Karpas-422 (cell line): ENCODE results near the gene CD200R1L. TPM values are rescaled to one million over a fixed set of nuclear protein-coding genes. Genes with fewer than 3 reads are reported as not detected.

ENCODE experiments used
- DNase-seq: peaks from one replicate; pipeline ENCODE4 v3.0.0-alpha.2; 2015
- H2AFZ ChIP-seq: fragments of 200-600 bp; sonication (generic); 2 replicates; pipeline ENCODE4 v1.6.1; 2014; ENCODE audit warnings: antibody characterized with exemption, low read length, mixed read lengths
- H3K27ac ChIP-seq: fragments of 200-600 bp; sonication (generic); 2 replicates; pipeline ENCODE4 v1.5.1; 2014; ENCODE audit warnings: mild to moderate bottlenecking, low read length, moderate library complexity
- H3K27me3 ChIP-seq: fragments of 200-600 bp; sonication (generic); 2 replicates; pipeline ENCODE4 v1.6.1; 2014; ENCODE audit warnings: low read length, mixed read lengths
- H3K36me3 ChIP-seq: fragments of 200-600 bp; sonication (generic); 2 replicates; pipeline ENCODE4 v1.6.1; 2014; ENCODE audit warnings: low read length, mixed read lengths; ENCODE audit not compliant: insufficient read depth
- H3K4me1 ChIP-seq: fragments of 200-600 bp; sonication (generic); 2 replicates; pipeline ENCODE4 v1.6.1; 2014; ENCODE audit warnings: mild to moderate bottlenecking, low read length, mixed read lengths
- H3K4me2 ChIP-seq: fragments of 200-600 bp; sonication (generic); 2 replicates; pipeline ENCODE4 v1.6.1; 2014; ENCODE audit warnings: low read length, low read depth, mild to moderate bottlenecking; ENCODE audit not compliant: poor library complexity, severe bottlenecking
- H3K4me3 ChIP-seq: fragments of 200-600 bp; sonication (generic); 2 replicates; pipeline ENCODE4 v1.5.1; 2014; ENCODE audit warnings: mild to moderate bottlenecking, antibody characterized with exemption, low read length, mixed read lengths
- H3K79me2 ChIP-seq: fragments of 200-600 bp; sonication (generic); 2 replicates; pipeline ENCODE4 v1.6.1; 2014; ENCODE audit warnings: mild to moderate bottlenecking, low read length, mixed read lengths
- H3K9ac ChIP-seq: fragments of 200-600 bp; sonication (generic); 2 replicates; pipeline ENCODE4 v1.6.0; 2014; ENCODE audit warnings: low read length
- H3K9me2 ChIP-seq: fragments of 200-600 bp; sonication (generic), shearing (Covaris generic); replicated peaks from 2 replicates; pipeline ENCODE4 v1.6.0; 2014; ENCODE audit warnings: mild to moderate bottlenecking, low read length, moderate library complexity; ENCODE audit not compliant: insufficient read depth
- H3K9me3 ChIP-seq: fragments of 300-700, 200-600 bp; sonication (generic); 2 replicates; pipeline ENCODE4 v1.6.1; 2014; ENCODE audit warnings: low read length, mixed read lengths
- H4K20me1 ChIP-seq: fragments of 200-600 bp; sonication (generic); 2 replicates; pipeline ENCODE4 v1.6.1; 2014; ENCODE audit warnings: mild to moderate bottlenecking, antibody characterized with exemption, low read length, low read depth; ENCODE audit not compliant: insufficient read depth
- total RNA-seq: library from RNA; depleted of rRNA; stranded (reverse); fragments of >200 nt; shearing (Covaris generic); gene quantifications from 2 replicates; pipeline ENCODE4 v1.2.3, GENCODE V29; 2014; ENCODE audit warnings: low replicate concordance

CD200R1L gene
- total RNA-seq, 1 experiment from 2014 or later: not detected

DNA sequence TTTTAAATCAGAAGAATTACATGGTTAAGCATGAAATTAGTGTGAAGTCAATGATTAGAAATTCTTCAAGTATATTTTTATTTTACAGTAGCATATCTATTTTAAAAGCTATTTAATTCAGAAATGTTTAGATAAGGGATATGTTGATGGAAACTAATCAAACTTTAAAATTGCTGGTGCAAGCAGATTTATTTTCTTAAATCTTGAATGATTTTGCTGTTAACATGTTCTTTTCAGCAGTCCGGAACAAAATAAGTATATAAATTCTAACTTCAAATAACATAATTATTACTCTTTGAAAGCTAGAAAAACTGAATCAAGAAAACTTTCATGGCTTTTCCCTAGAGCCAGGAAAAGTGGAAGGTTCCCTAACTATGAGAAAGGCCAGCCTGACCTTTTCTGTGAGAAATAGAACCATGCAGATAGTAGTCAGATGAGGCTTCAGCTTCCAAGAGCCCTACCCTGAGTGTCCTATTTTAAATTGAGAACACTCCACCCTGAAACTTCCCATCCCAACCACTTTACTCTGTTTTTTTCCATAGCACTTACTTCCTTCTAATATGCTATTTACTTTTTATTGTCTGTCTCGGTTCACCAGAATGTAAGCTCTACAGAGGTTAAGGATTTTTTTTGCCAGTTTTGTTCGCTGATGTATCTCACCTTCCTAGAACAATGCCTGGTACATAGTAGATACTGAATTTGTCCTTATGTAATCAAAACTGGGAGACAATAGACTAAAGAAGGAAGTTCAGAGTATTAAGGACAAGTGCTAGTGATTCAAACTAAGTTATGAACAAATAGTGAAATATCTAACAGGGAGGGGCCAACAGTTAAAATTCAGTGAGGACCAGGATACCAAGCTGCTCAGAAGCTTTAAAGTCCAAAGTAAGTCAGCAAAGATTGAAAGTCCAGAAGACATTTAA, 66.8 kb downstream of the CD200R1L start:
- no peak overlapping the region for H3K4me2 ChIP-seq

DNA sequence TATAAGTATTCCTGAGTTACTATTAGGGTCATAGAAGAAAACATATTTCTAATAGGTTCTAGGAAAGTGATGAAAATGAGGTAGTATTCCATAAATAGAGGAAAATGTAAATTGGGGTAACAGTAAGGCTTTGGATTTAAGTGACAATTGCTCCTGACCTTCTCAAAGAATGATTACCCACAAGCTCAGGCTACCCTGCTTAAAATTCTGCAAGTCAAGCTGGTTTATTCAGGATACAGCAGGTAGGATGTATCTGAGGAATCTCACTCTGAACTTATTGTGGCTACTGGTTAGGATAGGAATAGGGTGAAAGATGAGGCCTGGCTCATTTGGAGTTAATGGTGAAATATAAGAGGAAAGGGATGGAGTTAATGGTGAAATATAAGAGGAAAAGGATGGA, 67.7 kb downstream of the CD200R1L start:
- Histone ChIP-seq H3K79me2 (no peaks in the 10 kb centered on the region), H2AFZ (no peak overlapping the region), H3K27ac (no peak overlapping the region), H3K27me3 (no peaks in the 10 kb centered on the region), H3K4me3 (no peak overlapping the region), H3K4me1 (peaks cover 23% of the 10 kb centered on the region), H3K4me2 (no peak overlapping the region), H3K9ac (no peak overlapping the region), H3K9me2 (no peaks in the 10 kb centered on the region), H3K36me3 (no peaks in the 10 kb centered on the region), H3K9me3 (no peaks in the 10 kb centered on the region), H4K20me1 (no peaks in the 10 kb centered on the region)
- no peak for DNase-seq

More for the DNA sequence above, 66.8 kb downstream of the CD200R1L start:
- Histone ChIP-seq H3K4me3 (no peak overlapping the region), H3K27ac (no peak overlapping the region), H3K27me3 (no peaks in the 10 kb centered on the region), H2AFZ (no peak overlapping the region), H4K20me1 (no peaks in the 10 kb centered on the region), H3K4me1 (peaks cover 15% of the 10 kb centered on the region), H3K79me2 (no peaks in the 10 kb centered on the region), H3K9me2 (no peaks in the 10 kb centered on the region), H3K9ac (no peak overlapping the region), H3K36me3 (no peaks in the 10 kb centered on the region), H3K9me3 (no peaks in the 10 kb centered on the region)
- DNase-seq: no peak

DNA sequence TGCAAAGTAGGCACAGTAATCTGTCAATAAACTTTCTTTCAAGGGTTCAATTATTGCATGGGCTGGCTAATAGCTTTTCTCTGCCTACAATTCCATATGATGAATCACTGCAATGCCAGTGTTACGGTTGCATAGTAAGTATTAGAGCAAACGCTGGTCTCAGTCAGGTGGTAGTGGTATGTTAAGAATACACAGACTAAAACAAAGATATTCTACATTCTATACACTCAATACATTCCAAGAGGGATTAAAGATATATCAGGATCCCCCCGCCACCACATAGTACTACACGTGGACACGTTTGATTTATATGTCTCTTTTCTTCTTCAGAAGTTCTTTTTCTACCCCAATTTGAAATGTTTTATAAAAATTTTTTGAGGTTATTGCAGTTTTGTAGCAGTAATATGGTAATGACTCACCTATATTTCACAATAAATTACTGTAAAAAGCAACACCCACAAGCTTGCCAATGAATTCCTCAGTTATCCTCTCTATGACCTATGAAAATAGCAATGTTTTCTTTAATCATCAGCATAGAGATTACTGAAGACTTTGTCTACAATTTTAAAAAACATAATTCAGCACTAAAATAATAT, 68.2 kb downstream of the CD200R1L start:
- no peaks in the 10 kb centered on the region for H3K27me3 ChIP-seq
- H3K9me2 ChIP-seq: no peaks in the 10 kb centered on the region
- H3K27ac ChIP-seq: no peak overlapping the region
- no peak overlapping the region for H3K4me2 ChIP-seq
- H3K4me3 ChIP-seq: no peak overlapping the region
- no peaks in the 10 kb centered on the region for H4K20me1 ChIP-seq
- no peaks in the 10 kb centered on the region for H3K9me3 ChIP-seq
- H3K9ac ChIP-seq: no peak overlapping the region
- H3K4me1 ChIP-seq: peaks cover 26% of the 10 kb centered on the region
- no peaks in the 10 kb centered on the region for H3K36me3 ChIP-seq
- H3K79me2 ChIP-seq: no peaks in the 10 kb centered on the region
- H2AFZ ChIP-seq: no peak overlapping the region
- DNase-seq: no peak

DNA sequence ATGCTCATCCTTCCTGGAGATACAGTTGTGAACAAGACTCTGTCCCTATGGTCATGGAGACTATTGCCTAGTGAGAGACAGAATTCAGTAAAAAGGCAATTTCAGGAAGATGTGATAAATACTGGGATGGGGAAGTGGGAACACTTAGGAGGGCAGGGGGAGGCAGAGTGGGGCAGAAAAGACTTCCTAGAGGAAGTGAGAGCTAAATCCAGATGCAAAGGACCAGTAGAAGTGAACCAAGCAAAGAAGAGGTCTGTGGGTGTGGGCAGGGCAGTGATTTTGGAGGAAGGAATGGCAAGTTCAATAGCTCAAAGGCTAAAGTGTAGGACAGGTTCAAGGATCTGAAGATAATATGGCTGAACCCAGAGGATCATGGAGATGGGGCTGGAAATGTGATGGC, 68.9 kb downstream of the CD200R1L start:
- no peaks in the 10 kb centered on the region for H4K20me1 ChIP-seq
- peaks cover 26% of the 10 kb centered on the region for H3K4me1 ChIP-seq
- H3K27me3 ChIP-seq: no peaks in the 10 kb centered on the region
- no peaks in the 10 kb centered on the region for H3K36me3 ChIP-seq
- no peak overlapping the region for H2AFZ ChIP-seq
- H3K9me2 ChIP-seq: no peaks in the 10 kb centered on the region
- no peak overlapping the region for H3K4me2 ChIP-seq
- H3K9me3 ChIP-seq: no peaks in the 10 kb centered on the region
- H3K9ac ChIP-seq: no peak overlapping the region
- H3K4me3 ChIP-seq: no peak overlapping the region
- no peak overlapping the region for H3K27ac ChIP-seq
- no peak for DNase-seq
- no peaks in the 10 kb centered on the region for H3K79me2 ChIP-seq

DNA sequence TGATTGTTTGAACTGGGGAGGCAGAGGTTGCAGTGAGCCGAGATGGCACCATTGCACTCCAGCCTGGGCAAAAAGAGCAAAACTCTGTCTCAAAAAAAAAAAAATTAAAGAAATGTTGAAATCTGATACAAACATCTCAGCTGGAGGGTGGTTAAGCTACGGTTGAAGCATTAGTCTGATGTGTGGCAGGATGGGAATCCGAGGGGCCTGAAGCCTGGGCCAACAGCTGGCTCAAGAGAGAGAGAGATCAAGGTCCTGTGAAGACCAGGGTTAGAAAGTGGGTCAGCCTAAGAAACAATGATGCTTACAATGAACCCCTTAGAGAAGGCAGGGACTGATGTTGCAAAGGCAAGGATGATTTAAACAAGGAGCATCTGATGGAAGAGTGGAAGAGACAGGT, 69.8 kb downstream of the CD200R1L start:
- H3K9me2 ChIP-seq: no peaks in the 10 kb centered on the region
- peaks cover 26% of the 10 kb centered on the region for H3K4me1 ChIP-seq
- DNase-seq: no peak
- H3K27me3 ChIP-seq: no peaks in the 10 kb centered on the region
- H3K4me3 ChIP-seq: no peak overlapping the region
- H4K20me1 ChIP-seq: no peaks in the 10 kb centered on the region
- no peak overlapping the region for H2AFZ ChIP-seq
- no peaks in the 10 kb centered on the region for H3K36me3 ChIP-seq
- no peak overlapping the region for H3K27ac ChIP-seq
- no peaks in the 10 kb centered on the region for H3K9me3 ChIP-seq
- H3K9ac ChIP-seq: no peak overlapping the region
- no peak overlapping the region for H3K4me2 ChIP-seq
- H3K79me2 ChIP-seq: no peaks in the 10 kb centered on the region

DNA sequence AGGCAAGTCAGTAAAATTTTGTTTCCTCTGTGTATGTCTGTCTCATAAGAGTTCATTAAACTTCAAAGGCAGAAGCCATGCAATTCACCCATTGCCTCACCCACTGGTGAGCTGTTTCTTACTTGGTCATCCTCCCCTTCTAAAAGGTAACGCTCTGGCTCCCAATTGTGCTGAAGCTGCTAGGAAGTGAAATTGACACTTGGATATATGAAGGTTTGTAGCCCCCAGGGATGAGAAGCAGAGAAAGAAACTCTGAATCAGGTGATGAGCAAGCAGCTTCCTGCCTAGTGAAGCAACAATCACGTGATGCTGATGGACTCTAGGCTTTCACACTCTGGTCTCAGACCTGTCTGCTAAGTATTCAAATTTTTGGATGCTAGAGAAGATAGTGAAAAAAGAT, 70.7 kb downstream of the CD200R1L start:
- peaks cover 26% of the 10 kb centered on the region for H3K4me1 ChIP-seq
- H3K9me3 ChIP-seq: no peaks in the 10 kb centered on the region
- no peaks in the 10 kb centered on the region for H3K27me3 ChIP-seq
- no peaks in the 10 kb centered on the region for H4K20me1 ChIP-seq
- no peaks in the 10 kb centered on the region for H3K9me2 ChIP-seq
- DNase-seq: peak; percentile 52
- H2AFZ ChIP-seq: no peak overlapping the region
- no peaks in the 10 kb centered on the region for H3K36me3 ChIP-seq
- no peak overlapping the region for H3K4me2 ChIP-seq
- no peak overlapping the region for H3K9ac ChIP-seq
- no peaks in the 10 kb centered on the region for H3K79me2 ChIP-seq
- H3K27ac ChIP-seq: no peak overlapping the region
- H3K4me3 ChIP-seq: no peak overlapping the region

DNA sequence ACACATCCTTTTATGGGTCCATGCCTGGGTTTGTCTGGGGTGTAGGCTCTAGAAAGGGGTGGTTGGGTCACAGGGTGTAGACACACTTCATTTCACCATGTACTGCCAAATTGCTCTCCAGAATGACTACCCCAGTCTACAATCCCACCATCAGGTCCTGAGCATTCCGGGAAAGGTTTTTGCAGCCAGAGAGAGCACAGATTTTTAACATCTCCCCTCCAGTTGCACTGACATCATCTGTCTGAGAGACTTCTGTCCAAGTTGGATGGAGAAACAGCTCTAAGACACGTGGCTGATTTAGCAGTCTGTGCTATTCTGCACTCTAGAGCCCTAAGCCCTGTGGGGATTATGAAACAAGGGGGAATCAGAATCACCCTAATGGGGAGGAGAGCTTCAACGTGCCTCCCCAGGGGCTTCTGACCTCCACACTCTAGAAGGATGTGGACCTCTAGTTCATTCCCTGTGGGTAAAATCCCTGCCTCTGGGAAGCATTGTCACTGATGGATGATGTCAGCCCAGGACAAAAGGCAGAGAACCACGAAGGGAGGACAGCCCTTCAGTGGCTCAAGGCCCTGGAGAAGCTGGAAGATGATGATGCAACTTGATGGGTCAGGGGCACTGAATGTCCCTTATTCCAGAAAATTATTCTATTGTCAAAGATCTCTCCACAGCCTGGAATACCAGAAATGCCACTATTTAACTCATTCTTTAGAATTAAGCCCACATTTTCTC, 71.5 kb downstream of the CD200R1L start:
- Histone ChIP-seq H3K4me2 (no peak overlapping the region), H3K4me1 (peaks cover 26% of the 10 kb centered on the region), H3K9me2 (no peaks in the 10 kb centered on the region), H3K27ac (no peak overlapping the region), H3K9ac (no peak overlapping the region), H3K27me3 (no peaks in the 10 kb centered on the region), H3K4me3 (no peak overlapping the region), H4K20me1 (no peaks in the 10 kb centered on the region), H3K36me3 (no peaks in the 10 kb centered on the region), H3K79me2 (no peaks in the 10 kb centered on the region), H2AFZ (no peak overlapping the region), H3K9me3 (no peaks in the 10 kb centered on the region)
- no peak for DNase-seq

DNA sequence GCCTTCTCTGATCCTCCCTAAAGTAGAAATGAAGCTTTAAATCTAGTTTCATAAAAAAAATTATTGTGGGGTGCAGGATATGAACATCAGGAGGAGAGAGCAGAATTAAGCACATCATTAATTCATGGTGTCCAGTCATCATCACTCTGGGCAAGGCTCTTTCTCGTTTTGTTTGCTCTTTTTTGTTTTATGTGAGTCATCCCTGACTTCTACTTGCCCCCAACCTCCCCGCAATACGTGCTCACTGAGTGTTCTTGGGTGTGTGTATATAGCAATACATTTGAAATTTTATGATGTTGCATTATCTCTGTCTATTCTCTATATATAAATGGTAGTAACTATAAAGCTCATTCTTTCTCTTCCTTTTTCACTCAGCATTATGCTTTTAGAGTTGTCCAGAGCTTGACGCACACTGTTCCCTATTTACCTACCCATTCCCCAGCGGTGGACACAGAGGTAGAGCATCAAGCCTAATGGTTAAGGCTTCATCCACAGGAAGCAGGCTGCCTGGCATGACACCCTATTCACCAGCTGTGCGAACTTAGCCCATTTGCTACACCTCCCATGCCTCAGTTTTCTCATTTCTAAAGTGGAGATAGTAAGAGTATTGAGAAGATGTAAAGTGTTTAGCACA, 72.3 kb downstream of the CD200R1L start:
- no peaks in the 10 kb centered on the region for H3K27me3 ChIP-seq
- H3K4me1 ChIP-seq: peaks cover 26% of the 10 kb centered on the region
- no peaks in the 10 kb centered on the region for H4K20me1 ChIP-seq
- no peak overlapping the region for H2AFZ ChIP-seq
- no peaks in the 10 kb centered on the region for H3K9me2 ChIP-seq
- no peak overlapping the region for H3K27ac ChIP-seq
- H3K9me3 ChIP-seq: no peaks in the 10 kb centered on the region
- no peak overlapping the region for H3K9ac ChIP-seq
- no peaks in the 10 kb centered on the region for H3K79me2 ChIP-seq
- H3K4me2 ChIP-seq: peak overlapping the region; percentile 2
- H3K36me3 ChIP-seq: no peaks in the 10 kb centered on the region
- DNase-seq: no peak
- no peak overlapping the region for H3K4me3 ChIP-seq
